Measurements from ENCODE around the gene LDLRAD1.
"Not testable (repeated sequence)": the region's sequence is repeated elsewhere in the genome, so short reads cannot be mapped to it uniquely, and the experiment has no call there.

The LDLRAD1 gene

DNA sequence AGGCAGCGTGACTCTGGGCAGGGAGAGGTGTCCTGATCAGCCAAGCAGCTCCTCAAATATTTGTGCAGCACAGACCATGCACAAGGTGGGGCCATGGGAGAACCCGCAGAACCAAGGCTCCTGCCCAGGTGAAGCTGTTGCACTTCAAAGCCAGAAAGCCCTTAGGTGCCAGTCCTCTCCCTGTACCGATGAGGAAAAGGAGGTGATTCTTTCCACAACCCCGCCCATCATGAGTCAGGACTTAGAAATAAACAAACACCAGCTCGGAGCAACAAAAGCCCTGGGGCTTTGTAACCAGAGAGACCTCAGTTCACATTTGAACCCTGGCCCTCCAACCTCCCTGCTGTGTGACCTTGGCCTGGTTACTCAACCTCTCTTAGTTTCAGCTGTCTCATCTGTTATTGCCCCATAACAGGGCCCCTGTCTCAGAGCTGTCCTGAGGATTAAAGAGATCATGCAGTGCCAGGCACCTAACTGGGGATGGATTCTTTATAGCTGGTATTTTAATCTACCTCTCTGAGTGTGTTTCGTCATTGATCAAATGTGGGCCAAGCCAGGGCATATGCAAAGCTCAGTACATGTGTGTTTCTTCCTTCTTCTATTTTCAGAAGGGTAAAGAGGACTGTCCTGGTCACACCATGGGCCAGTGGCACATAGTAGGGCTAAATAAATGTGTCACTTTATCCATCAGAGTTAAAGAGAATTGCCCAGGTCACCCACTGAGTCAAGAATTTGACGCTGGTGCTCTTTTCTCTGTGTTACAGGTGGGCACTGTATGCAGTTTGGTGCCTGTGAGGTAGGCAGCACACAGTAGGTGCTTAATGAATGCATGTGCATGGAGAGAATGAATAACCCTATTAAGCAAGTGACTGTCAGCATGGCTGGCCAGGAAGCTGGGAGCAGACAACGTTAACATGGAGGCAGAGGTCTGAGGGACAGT is 1.4 kb downstream of the LDLRAD1 start:
- no peak for FAIRE-seq

DNA sequence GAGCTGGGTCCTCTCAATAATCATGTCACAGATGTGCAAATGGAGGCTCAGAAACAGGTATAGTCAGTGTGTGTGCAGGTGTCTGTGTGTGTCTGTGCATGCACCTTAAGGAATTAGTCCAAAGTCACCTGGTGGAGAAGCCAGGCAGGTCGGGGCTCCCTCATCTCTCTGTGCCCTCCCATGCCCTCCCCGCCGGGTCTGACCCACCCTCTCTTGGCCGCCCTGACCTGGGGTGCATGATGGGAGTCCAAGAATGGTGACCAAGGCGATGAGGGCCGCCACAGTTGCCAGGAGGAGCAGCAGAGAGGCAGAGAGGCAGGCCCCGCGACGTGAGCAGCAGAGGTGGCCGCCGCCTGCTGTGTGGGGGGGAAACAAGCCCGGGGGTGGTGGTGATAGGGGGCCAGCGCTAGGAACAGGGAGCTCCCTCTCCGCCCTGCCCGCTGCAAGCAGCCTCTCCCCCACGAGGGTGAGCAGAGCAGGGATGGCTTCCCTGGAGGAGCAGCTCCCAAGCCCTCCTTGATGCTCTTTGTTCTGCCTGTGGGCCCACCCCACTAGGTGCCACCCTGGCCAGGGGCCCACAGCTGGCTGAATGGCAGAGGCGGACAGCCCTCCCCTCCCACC is 3.9 kb downstream of the LDLRAD1 start:
- FAIRE-seq, result no peak

DNA sequence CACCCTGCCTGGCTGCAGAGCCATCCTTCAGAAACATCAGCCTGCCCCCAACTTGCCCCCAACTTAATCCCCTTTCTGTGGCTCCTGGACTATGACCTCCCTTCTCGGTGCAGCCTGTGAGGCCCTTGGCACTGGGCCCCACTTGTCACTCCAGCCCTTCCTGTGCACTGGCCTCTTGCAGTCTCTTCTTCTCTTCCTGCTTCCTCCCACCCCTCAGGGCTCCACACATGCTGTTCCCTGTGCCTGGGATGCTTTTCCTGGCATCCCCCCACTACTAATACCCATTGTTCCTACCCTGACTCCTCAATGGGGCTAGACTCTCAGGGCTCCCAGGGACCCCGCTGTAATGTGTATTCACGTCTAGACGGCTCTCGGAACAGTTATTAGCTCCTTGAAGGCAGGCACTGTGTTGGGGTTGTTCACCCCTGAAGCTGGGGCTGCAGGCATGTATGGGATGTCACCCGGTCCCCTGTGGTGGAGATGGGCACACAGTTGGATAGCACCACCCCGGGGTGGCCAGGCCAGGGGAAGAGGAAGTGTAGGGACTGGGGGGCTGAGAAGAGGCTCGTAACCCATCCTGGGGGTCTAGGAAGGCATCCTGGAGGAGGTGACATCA is 4.5 kb downstream of the LDLRAD1 start:
- no peak for FAIRE-seq

- no peak for FAIRE-seq
These were observed 5.1 kb downstream of the LDLRAD1 start for GRCh38 chr1:54012863-54013262.

DNA sequence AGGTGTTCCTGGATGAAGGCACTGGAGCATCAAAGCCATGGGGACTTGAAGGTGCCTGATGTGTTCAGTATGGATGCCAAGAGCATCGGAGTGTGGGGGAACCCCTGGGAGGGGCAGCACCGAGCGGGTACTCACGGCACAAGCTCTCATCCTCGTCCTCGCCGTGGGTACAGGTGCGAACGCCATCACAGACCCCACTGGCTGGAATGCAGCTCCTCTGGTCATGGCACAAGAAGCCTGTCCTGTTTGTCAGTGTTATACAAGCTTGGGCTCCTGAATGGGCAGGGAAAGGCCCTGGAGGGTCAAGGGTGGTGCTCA is 6.0 kb downstream of the LDLRAD1 start:
- FAIRE-seq, result no peak

DNA sequence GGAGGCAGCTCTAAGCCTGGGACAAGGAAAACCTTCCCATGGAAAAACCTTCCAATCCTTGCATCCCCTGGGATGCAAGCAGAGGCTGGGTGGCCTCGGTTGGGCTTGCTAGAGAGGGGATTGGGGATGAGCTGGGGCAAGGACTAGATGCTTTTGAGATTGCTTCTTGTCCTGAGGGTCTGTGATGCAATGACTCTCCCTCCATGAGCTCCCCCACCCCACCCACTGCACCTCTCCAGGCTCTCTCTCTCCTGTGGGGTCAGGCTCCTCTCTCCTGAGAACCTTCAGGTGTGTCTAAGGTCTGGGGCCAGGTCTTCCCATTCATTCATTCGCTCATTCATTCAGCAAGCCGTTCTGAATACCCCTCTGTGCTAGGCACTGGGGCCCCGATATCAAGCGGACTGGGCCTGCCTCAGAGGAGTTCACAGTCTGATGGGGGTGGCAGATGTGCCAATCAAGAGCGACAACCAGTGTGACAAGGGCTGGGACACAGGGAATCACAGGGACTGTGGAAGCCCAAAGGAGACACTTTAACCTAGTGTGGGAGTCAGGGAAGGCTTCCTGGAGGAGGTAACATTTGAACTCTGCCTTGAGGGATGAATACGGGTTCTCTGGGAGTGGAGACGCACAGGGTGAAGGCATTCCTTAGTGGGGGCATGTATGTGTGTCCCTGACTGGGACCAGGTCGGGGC is 6.5 kb downstream of the LDLRAD1 start:
- no peak for FAIRE-seq

DNA sequence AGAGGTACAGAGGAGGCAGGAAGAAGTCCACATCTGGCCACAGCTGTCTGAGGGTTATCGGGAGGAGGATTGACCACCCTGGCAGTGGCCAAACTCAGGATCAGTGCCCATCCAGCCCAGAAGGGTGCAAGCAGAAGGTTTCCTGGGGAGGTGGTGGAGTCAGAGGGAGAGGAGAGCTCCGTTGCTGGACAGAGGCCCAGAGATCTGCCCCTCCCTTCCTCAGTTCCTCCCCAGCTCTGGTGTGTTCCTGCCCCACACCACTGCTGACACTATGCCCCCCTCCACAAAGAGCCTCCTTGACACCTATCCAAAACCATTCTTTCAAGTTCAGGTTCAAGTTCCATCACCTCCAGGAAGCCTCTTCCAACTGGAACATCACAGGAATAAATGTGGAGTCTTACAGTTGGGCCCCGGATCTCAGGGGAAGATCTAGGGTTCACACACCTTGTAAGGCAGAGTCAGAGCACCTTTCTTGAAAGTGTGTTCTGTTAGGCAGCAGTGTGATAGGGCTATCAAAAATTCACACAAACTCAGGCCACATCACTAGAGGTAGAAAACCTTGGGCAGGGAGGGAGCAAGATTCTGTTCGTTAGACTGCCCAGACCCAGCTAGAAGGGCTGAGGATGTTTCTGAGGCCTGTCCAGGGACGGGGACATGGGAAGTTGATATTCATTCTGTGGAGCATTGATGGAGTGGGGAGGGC is 7.4 kb downstream of the LDLRAD1 start:
- no peak for FAIRE-seq

DNA sequence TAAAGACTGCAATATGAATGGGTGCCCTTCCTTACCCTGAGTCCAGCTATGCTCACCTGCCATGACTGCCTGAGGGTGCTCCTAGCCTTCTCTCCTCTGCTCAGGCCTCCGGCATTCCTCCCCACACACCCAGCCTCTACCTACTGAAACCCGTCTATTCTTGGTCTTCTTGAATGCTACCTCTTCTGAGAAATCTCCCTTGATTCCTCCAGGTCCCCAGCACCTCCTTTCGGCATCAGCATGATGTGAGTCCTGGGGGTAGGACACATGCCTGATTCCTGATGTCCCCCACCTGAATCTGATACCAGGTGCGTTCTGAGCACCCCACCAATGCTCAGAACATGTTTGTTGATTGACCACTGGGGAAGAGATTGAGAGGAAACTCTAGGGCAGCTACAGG is 8.6 kb downstream of the LDLRAD1 start:
- FAIRE-seq, result no peak

DNA sequence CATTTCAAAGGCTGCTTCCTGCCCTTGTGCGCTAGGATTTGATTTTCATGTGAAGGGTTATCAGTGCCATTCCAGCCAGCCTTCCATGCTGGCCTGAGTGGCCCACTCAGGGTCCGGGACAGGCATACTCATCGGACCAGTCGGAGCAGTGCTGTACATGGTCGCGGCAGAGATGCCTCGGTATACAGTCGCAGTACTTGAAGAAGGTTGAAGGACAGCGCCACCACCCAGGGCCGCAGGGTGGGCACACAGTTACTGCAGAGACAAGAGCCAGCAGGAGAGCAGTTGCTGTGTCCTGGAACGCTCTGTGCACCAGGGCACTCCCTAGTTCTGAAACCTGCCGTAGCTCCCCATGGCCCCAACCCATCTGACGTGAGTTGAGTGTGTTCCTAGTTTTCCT is 9.1 kb downstream of the LDLRAD1 start:
- no peak for FAIRE-seq

- FAIRE-seq, result no peak
These were observed 10.4 kb downstream of the LDLRAD1 start for GRCh38 chr1:54007613-54008012.

DNA sequence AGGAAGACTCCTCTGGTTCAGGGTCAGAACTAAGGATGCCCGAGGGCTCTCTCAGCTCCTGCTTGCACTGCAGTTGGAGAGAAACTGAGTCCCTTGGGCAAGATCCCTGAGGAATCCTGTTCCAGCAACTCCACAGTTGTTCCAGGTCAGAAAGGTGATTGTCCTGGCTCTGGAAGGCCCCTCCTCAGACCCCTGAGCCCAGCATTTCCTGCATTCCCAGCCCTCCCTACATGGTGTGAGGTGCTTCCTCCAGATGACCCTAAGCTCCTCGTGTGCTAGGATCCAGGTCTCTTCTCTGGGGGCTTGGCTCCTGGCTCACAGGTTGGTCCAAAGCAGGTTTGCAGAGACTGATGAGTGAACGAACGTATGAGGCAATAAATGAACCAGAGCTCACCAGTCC is 11.5 kb downstream of the LDLRAD1 start:
- no peak for FAIRE-seq

- FAIRE-seq, result no peak
These were observed 13.4 kb downstream of the LDLRAD1 start for GRCh38 chr1:54004481-54005049.

DNA sequence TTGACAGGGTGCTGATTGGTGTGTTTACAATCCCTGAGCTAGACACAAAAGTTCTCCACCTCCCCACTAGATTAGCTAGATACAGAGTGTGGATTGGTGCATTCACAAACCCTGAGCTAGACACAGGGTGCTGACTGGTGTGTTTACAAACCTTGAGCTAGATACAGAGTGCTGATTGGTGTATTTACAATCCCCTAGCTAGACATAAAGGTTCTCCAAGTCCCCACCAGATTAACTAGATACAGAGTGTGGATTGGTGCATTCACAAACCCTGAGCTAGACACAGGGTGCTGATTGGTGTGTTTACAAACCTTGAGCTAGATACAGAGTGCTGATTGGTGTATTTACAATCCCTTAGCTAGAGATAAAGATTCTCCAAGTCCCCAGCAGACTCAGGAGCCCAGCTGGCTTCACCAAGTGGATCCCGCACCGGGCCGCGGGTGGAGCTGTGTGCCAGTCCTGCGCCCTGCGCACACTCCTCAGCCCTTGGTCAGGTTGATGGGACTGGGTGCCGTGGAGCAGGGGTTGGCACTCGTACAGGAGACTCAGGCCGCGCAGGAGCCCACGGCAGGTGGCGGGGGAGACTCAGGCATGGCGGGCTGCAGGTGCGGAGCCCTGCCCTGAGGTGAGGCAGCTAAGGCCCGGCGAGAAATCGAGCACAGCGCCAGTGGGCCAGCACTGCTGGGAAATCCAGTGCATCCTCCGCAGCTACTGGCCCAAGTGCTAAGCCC is 14.1 kb downstream of the LDLRAD1 start:
- not testable (repeated sequence) for FAIRE-seq

GRCh38 chr1:54003249-54003646 is 14.7 kb downstream of the LDLRAD1 start:
- FAIRE-seq, result no peak

GRCh38 chr1:54002544-54003248 is 15.3 kb downstream of the LDLRAD1 start:
- FAIRE-seq, result no peak

GRCh38 chr1:54001591-54001990 is 16.4 kb downstream of the LDLRAD1 start:
- no peak for FAIRE-seq

GRCh38 chr1:53999920-54000319 is 18.1 kb downstream of the LDLRAD1 start:
- no peak for FAIRE-seq

DNA sequence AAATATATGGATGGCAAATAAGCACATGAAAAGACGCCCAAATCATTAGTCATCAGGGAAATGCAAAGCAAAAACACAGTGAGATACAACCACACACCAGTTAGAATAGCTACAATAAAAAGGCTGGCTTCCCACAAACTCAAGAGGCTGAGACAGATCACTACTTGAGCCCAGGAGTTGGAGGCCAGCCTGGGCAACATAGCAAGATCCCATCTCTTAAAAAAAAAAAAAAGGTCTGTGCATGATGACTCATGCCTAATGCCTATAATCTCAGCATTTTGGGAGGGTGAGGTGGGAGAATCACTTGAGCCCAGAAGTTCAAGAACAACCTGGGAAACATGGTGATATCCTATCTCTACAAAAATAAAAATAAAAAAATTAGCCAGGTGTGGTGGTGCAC is 19.8 kb downstream of the LDLRAD1 start:
- FAIRE-seq, result no peak

GRCh38 chr1:53995683-53996082 is 22.3 kb downstream of the LDLRAD1 start:
- FAIRE-seq, result no peak

DNA sequence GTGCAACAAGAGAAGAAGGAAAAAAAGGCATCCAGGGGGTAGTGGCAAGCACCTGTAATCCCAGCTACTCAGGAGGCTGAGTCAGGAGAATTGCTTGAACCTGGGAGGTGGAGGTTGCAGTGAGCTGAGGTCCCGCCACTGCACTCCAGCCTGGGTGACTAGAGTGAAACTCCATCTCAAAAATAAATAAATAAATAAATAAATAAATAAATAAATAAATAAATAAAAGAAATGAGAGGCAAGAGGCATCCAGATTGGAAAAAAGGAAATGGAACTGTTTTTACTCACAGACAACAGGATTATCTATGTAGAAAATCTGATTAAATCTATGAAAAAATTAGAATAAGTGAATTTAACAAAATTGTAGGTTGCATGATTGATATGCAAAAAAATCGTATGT is 23.5 kb downstream of the LDLRAD1 start:
- not testable (repeated sequence) for FAIRE-seq
